ENCODE results near the gene PITRM1. TPM values are rescaled to one million over a fixed set of nuclear protein-coding genes. Genes with fewer than 3 reads are reported as not detected.
"Not testable (repeated sequence)": the region's sequence is repeated elsewhere in the genome, so short reads cannot be mapped to it uniquely, and the experiment has no call there.

Gene PITRM1
- total RNA-seq, 1 experiment from 2014 or later: 83.5 TPM

GRCh38 chr10:3192856-3193635 is 20.5 kb upstream of the PITRM1 start:
- no peaks in the 10 kb centered on the region for H3K36me3 ChIP-seq (ENCODE audit: insufficient read depth, low read length, poor library complexity, severe bottlenecking)
- POLR2A ChIA-PET (ENCODE audit: low non-redundant PET): no interaction called here
- H3K27ac ChIP-seq (ENCODE audit: low read depth, low read length, poor library complexity, severe bottlenecking): no peak overlapping the region
- H3K9me3 ChIP-seq (ENCODE audit: low read depth, low read length, poor library complexity, severe bottlenecking): no peaks in the 10 kb centered on the region
- TF ChIP-seq EZH2 (IDR thresholded peaks at IDR 0.05; ENCODE audit: borderline replicate concordance, low read depth, low read length, poor library complexity, severe bottlenecking) (no peak), CTCF (conservative IDR thresholded peaks at IDR 0.05; ENCODE audit: low read depth, low read length) (peak; percentile 84)
- H3K27me3 ChIP-seq (replicated peaks; ENCODE audit: insufficient read depth, low read depth, low read length, poor library complexity): no peaks in the 10 kb centered on the region
- H3K4me1 ChIP-seq (ENCODE audit: insufficient read depth, low read length, poor library complexity, severe bottlenecking): peaks cover 9% of the 10 kb centered on the region
- peak; percentile 81 for DNase-seq (ENCODE audit: low spot score)
- peak overlapping the region; percentile 33 for H3K4me3 ChIP-seq (ENCODE audit: low read depth, low read length, poor library complexity, severe bottlenecking)
- intact Hi-C loops (cut with micrococcal nuclease; ENCODE audit: unreplicated experiment): loop anchor here (10.0 kb wide), 2 partner anchors 1082 to 1462 kb away; no protein-coding TSS in a partner anchor
- no TSS peak for BruUV-seq (replicated peaks)
- CTCF ChIA-PET: interaction anchor here (0.5 to 0.7 kb wide), 4 partner anchors 10 to 890 kb away, joined by 3 to 4 read pairs (median 3); no protein-coding TSS in a partner anchor

- H3K4me3 ChIP-seq (ENCODE audit: low read depth, low read length, poor library complexity, severe bottlenecking): no peak overlapping the region
- no peak for DNase-seq (ENCODE audit: low spot score)
- H3K27me3 ChIP-seq (replicated peaks; ENCODE audit: insufficient read depth, low read depth, low read length, poor library complexity): no peaks in the 10 kb centered on the region
- BruUV-seq (replicated peaks): no TSS peak
- no peak for TF ChIP-seq CTCF (conservative IDR thresholded peaks at IDR 0.05; ENCODE audit: low read depth, low read length)
- no peak for TF ChIP-seq EZH2 (IDR thresholded peaks at IDR 0.05; ENCODE audit: borderline replicate concordance, low read depth, low read length, poor library complexity, severe bottlenecking)
- peaks cover 3% of the 10 kb centered on the region for H3K4me1 ChIP-seq (ENCODE audit: insufficient read depth, low read length, poor library complexity, severe bottlenecking)
- CTCF ChIA-PET: no interaction called here
- no peaks in the 10 kb centered on the region for H3K36me3 ChIP-seq (ENCODE audit: insufficient read depth, low read length, poor library complexity, severe bottlenecking)
- H3K27ac ChIP-seq (ENCODE audit: low read depth, low read length, poor library complexity, severe bottlenecking): no peak overlapping the region
- POLR2A ChIA-PET (ENCODE audit: low non-redundant PET): no interaction called here
- intact Hi-C loops (cut with micrococcal nuclease; ENCODE audit: unreplicated experiment): loop anchor here (10.0 kb wide), 2 partner anchors 1084 to 1464 kb away; no protein-coding TSS in a partner anchor
- H3K9me3 ChIP-seq (ENCODE audit: low read depth, low read length, poor library complexity, severe bottlenecking): no peaks in the 10 kb centered on the region
These were observed 18.2 kb upstream of the PITRM1 start for GRCh38 chr10:3190817-3191216.

DNA sequence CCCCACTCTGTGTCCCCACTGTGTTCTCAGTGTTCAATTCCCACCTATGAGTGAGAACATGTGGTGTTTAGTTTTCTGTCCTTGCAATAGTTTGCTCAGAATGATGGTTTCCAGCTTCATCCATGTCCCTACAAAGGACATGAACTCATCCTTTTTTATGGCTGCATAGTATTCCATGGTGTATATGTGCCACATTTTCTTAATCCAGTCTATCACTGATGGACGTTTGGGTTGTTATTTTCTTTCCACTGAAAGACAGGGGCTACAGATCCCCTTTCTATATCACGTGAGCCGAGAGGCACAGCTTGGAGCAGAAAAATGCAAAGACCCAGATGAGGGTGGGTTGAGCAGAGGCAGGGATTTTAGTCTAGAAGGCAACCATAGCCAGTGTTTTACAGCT is 14.6 kb upstream of the PITRM1 start:
- H3K4me3 ChIP-seq (ENCODE audit: low read depth, low read length, poor library complexity, severe bottlenecking); H3K4me1 ChIP-seq (ENCODE audit: insufficient read depth, low read length, poor library complexity, severe bottlenecking); POLR2A ChIA-PET (ENCODE audit: low non-redundant PET); intact Hi-C loops (cut with micrococcal nuclease; ENCODE audit: unreplicated experiment); H3K36me3 ChIP-seq (ENCODE audit: insufficient read depth, low read length, poor library complexity, severe bottlenecking); DNase-seq (ENCODE audit: low spot score); CTCF ChIA-PET; H3K9me3 ChIP-seq (ENCODE audit: low read depth, low read length, poor library complexity, severe bottlenecking); BruUV-seq (replicated peaks); H3K27ac ChIP-seq (ENCODE audit: low read depth, low read length, poor library complexity, severe bottlenecking); H3K27me3 ChIP-seq (replicated peaks; ENCODE audit: insufficient read depth, low read depth, low read length, poor library complexity): not testable (repeated sequence)

GRCh38 chr10:3186368-3186767 is 13.8 kb upstream of the PITRM1 start:
- Histone ChIP-seq H3K4me3 (ENCODE audit: low read depth, low read length, poor library complexity, severe bottlenecking) (no peak overlapping the region), H3K27me3 (replicated peaks; ENCODE audit: insufficient read depth, low read depth, low read length, poor library complexity) (peaks cover 9% of the 10 kb centered on the region), H3K4me1 (ENCODE audit: insufficient read depth, low read length, poor library complexity, severe bottlenecking) (no peaks in the 10 kb centered on the region), H3K27ac (ENCODE audit: low read depth, low read length, poor library complexity, severe bottlenecking) (no peak overlapping the region), H3K9me3 (ENCODE audit: low read depth, low read length, poor library complexity, severe bottlenecking) (no peaks in the 10 kb centered on the region), H3K36me3 (ENCODE audit: insufficient read depth, low read length, poor library complexity, severe bottlenecking) (no peaks in the 10 kb centered on the region)
- ChIA-PET CTCF (no interaction called here), POLR2A (ENCODE audit: low non-redundant PET) (no interaction called here)
- TF ChIP-seq EZH2 (IDR thresholded peaks at IDR 0.05; ENCODE audit: borderline replicate concordance, low read depth, low read length, poor library complexity, severe bottlenecking) (no peak), CTCF (conservative IDR thresholded peaks at IDR 0.05; ENCODE audit: low read depth, low read length) (no peak)
- no TSS peak for BruUV-seq (replicated peaks)
- intact Hi-C loops (cut with micrococcal nuclease; ENCODE audit: unreplicated experiment): no loop called here
- no peak for DNase-seq (ENCODE audit: low spot score)
